GM18519 (cell line): ENCODE results near the gene TNIK.
"Not testable (repeated sequence)": the region's sequence is repeated elsewhere in the genome, so short reads cannot be mapped to it uniquely, and the experiment has no call there.

Source experiments
- ATAC-seq: cut with Tn5 transposase; IDR thresholded peaks from one replicate; pipeline ENCODE4 v1.9.1; 2021; ENCODE audit warnings: mild to moderate bottlenecking, moderate library complexity; ENCODE audit not compliant: unreplicated experiment, low FRiP score

TNIK gene

GRCh38 chr3:171122861-171123260 is 337.3 kb downstream of the TNIK start:
- no peak for ATAC-seq

DNA sequence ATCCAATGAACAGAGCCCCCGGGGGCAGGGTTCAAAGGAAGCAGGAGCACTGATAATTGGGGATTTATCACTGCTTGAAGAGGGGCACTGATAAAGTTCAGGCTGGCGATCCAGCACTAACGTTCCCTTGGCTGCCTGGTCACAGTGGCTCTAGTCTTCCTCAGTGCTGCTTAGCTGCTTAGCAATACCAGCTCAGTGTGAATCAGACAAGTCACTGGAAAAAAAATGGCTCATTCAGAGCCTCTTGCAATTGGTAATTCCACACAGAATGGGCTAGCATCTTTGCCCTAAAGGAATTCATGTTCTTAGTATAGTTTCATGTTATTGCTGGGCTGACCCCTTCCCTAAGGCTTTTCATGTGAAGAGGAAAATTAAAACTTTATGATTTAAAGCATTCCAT is 338.0 kb downstream of the TNIK start:
- ATAC-seq = no peak

GRCh38 chr3:171121801-171122200 is 338.4 kb downstream of the TNIK start:
- ATAC-seq = no peak

DNA sequence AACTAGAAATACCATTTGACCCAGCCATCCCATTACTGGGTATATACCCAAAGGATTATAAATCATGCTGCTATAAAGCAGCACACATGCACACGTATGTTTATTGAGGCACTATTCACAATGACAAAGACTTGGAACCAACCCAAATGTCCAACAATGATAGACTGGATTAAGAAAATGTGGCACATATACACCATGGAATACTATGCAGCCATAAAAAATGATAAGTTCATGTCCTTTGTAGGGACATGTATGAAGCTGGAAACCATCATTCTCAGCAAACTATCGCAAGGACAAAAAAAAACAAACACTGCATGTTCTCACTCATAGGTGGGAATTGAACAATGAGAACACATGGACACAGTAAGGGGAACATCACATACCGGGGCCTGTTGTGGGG is 340.8 kb downstream of the TNIK start:
- not testable (repeated sequence) for ATAC-seq

DNA sequence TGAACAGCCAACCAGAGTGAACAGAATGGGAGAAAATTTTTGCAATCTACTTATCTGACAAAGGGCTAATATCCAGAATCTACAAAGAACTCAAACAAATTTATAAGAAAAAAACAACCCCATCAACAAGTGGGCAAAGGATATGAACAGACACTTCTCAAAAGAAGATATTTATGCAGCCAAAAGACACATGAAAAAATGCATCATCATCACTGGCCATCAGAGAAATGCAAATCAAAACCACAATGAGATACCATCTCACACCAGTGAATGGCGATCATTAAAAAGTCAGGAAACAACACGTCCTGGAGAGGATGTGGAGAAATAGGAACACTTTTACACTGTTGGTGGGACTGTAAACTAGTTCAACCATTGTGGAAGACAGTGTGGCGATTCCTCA is 341.2 kb downstream of the TNIK start:
- ATAC-seq = not testable (repeated sequence)

- no peak for ATAC-seq
These were observed 343.3 kb downstream of the TNIK start for GRCh38 chr3:171116824-171117395.

DNA sequence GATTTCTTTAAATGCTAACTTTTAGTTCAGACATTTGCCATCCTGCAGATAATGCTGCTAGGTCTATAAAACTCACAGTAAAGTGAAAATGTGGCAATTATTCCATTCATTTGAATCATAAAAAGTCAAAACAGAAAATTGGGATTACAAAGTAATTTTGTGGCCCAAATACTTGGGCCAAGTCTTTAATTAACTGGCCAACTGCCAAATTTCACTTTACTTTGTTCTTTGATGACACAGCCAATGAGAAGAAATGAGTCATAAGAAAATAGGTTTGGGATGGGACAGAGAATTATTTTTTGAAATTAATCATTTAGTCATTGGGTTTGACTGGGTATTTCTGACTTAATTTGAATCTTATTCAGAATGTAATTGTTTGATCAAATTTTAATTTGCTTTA is 343.8 kb downstream of the TNIK start:
- no peak for ATAC-seq

- ATAC-seq = no peak
These were observed 344.5 kb downstream of the TNIK start for GRCh38 chr3:171115667-171116066.

DNA sequence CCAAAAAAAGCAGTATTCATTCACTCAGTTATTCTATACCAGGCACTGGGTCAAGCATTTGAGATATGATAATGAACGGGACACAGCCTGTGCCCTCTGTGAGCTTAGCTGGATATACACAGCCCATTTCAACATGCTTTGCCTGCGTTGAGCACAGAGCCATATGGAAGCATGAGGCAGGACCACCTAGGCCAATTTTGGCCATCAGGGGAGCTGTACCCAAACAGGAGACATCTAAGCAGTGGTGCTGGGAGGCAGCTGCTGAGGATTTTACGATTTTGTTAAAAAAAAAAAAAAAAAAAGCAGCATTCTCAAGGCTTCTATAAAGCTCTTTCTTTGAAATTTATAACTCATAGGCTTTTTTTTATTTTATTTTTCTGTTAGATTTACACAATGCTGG is 346.5 kb downstream of the TNIK start:
- no peak for ATAC-seq

- no peak for ATAC-seq
These were observed 349.5 kb downstream of the TNIK start for GRCh38 chr3:171110715-171111114.

DNA sequence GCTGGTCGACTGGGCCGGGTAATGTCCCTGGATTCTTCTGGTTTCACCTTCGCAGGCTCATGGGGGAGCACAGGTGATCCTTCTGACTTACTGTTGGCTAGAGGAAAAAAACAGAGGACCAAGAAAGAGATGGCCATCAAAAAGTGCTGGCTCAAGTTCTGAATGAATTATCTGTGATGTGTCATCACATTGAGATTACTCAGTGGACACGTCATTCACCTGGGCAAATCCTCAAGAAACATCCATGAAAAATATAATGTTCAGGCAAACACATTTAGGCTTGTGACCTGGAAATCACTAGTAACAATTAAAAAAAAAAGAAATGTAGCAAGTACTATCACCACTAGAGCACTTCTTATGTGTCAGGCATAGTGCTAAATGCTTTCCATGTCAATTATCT is 352.1 kb downstream of the TNIK start:
- no peak for ATAC-seq

GRCh38 chr3:171103185-171103584 is 357.0 kb downstream of the TNIK start:
- no peak for ATAC-seq

DNA sequence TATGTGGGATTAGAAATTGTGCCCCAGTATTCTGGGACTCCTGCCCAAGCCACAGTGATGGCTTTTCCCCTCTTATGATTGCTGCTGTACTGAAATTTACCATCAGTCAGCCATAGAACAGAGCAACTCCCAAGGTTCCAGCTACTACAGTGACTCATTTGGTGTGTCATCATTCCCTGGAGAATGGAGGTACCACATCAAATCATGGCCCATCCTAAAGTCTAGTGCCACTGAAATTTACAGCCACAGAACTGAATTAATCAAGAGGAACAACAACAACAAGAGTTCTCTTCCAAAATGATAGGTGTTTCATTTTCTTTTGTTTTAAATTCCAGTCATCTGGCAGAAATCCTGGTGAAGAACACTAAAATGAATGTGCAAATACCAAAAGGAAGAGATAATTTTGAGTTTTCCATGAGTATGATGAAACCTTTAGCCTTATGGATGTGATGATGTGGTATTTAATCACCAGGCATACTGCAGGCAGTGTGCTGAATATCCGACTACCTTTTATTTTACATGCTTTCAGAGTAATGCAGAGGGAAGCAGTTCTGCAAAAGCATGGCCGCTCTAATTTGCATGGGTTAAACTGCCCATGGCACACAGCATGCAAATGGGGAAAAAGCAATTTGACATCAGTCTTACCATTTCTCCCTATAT is 358.1 kb downstream of the TNIK start:
- no peak for ATAC-seq

DNA sequence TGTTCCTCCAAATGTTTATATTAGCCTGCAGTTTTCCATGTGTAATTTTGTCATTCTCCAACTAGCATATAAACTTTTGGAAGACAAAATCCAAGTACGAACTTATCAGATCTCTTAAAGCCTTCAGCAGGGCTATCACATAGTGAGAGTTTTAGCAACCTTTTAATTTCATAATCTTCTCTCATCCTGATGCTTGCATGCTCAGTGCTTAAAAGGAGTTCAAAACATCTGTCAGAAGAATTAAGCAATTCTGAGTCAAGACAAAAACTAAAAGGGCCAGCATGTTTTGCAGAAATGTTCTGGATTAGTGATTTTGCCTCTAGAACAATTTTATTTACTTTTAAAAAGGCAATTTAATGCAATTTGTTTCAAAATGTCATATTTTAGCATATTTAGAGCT is 360.3 kb downstream of the TNIK start:
- no peak for ATAC-seq

DNA sequence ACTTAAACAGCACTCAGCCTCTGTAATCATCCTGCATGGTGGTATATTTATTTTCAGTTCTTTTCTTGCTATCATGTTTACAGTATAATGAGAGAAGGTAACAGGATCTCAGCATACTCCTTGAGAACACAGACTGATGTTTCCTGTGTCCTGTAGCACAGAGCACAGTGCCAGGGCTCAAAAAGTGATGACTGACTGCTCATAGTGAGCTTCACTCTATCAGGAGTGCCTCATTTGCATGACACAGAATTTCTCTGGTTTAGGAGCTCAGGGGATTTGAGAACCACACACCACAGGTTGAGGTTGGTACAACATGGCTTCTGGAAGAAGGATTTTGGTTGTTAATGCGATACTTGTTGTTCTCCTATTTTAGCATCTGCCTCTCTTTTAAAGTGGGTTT is 365.1 kb downstream of the TNIK start:
- peak; percentile 83 for ATAC-seq

DNA sequence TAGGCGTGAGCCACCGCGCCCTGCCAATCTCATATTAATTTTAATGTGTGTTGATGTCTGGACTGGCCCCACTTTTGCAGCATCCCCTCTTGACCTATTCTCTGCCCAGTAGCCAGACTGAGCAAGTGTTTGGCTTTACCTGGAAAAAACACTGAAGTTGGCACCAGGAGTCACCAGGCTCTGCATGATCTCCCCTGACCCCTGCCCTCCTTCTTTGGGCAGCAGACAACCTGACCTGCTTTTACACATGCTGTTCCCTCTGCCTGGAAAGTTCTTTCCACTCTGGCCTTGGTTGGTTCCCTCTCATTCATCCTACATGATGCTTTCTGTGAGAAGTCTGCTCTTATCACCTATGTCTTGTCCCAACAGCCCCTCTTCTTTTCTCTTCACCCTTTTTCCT is 365.8 kb downstream of the TNIK start:
- no peak for ATAC-seq

DNA sequence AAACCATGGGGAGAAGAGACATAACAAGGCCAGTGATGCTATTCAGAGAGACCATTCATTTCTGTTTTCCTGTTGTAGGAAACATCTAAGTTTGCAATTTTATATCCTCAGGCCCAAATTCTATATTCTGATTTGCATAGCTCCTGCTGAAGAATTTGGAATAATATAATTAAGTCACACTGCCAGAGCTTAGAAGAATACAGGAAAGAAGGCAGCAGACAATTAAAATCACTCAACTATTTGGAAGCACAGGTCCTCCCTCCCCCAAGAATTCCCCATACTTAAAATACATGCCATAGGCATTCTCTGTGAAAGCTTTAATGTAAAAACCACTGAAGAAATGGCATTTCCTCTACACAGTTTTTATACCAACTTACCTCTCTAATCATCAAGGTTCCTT is 366.7 kb downstream of the TNIK start:
- ATAC-seq = no peak

DNA sequence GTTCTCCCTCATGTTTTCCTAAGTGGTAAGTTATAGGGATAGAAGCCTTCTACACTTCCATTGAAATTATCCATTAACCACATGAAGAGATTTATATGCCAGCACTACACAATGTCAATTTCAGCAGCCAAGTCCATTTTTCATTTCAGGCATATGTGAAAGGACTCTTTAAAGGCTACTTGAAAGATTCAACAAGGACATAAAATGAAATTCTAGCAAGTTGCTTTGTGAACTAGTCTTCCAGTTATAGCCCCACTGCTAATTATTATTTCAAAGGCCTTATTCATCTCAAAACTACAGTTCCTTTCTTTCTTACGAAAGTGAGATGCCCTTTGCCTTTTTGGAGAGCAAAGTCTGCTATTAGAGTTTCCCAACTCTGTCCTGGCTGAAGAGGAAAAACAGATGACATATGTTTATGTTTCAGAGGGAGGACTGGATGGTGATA is 367.7 kb downstream of the TNIK start:
- no peak for ATAC-seq

GRCh38 chr3:171090321-171090720 is 369.9 kb downstream of the TNIK start:
- no peak for ATAC-seq

DNA sequence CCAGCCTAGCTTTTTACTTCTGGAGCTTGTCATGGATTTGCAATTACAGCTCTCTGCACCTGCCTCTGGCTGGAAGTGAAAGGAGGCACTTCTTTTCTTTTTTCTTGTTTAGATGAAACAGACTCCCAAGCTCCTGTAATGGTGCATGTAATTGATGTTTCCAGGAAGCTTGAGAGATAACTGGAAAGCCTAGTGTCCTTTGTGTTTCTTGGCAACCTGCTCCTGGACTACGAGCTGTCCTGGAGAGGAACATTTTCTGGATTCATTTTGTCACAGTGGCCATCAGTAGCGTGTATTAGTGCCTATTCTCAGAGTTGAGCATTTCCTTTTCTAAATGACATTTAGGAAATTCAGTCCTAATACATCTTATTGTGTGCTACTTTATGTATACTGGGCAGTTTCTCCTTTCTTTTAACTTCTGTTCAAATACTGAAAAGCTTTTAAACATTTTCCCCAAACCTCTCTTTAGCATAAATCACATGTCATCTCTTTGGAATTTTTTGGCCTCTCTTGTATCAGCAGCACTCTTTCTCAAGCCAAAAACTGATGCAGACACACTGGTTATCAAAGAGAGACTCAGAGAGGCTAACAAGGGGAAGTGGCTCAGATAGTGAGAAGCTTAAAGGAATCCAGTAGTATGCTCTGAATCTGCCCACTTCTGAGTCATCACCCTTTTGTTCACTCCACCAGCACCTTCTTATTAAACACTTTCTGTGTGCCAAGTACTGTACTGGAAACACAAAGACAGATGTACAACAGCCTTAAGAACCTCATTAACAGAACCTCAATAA is 371.0 kb downstream of the TNIK start:
- no peak for ATAC-seq

DNA sequence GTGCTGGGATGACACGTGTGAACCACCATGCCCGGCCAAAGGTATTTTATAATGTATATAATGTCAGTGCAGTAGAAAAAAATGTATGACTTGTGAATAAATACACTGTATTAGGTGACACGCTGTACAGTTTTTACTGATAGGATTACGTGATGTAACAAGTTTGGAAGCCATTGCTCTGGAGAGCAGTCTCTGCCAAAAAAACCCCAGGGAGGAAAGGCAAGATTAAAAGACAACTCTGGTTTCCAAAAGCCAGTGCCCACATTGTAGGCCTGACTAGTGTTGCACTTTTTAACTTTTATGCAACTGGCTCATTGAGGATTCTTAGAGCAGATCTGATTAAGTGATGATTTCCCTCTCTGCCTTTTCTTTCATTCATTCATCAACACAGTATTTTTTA is 371.7 kb downstream of the TNIK start:
- no peak for ATAC-seq

GRCh38 chr3:171086914-171087313 is 373.3 kb downstream of the TNIK start:
- ATAC-seq = no peak
